ENCODE results near the gene DNAJC7. TPM values are rescaled to one million over a fixed set of nuclear protein-coding genes. Genes with fewer than 3 reads are reported as not detected.

DNAJC7 gene
- total and polyA plus RNA-seq, 9 of the 15 experiments (the other 6 are each of a cell fraction or from before 2014, with no cell fraction given), result 85.8 to 262 (median 157) TPM

- TF ChIP-seq, protein P1, sequence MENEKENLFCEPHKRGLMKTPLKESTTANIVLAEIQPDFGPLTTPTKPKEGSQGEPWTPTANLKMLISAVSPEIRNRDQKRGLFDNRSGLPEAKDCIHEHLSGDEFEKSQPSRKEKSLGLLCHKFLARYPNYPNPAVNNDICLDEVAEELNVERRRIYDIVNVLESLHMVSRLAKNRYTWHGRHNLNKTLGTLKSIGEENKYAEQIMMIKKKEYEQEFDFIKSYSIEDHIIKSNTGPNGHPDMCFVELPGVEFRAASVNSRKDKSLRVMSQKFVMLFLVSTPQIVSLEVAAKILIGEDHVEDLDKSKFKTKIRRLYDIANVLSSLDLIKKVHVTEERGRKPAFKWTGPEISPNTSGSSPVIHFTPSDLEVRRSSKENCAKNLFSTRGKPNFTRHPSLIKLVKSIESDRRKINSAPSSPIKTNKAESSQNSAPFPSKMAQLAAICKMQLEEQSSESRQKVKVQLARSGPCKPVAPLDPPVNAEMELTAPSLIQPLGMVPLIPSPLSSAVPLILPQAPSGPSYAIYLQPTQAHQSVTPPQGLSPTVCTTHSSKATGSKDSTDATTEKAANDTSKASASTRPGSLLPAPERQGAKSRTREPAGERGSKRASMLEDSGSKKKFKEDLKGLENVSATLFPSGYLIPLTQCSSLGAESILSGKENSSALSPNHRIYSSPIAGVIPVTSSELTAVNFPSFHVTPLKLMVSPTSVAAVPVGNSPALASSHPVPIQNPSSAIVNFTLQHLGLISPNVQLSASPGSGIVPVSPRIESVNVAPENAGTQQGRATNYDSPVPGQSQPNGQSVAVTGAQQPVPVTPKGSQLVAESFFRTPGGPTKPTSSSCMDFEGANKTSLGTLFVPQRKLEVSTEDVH (IDR thresholded peaks at IDR 0.05; ENCODE audit: low read depth, partially characterized antibody), result peak; percentile 79
- TF ChIP-seq EHMT2 (IDR thresholded peaks at IDR 0.05) (peak; percentile 43; the same call in 1 of the 2 replicates), NR0B1 (IDR thresholded peaks at IDR 0.05; ENCODE audit: partially characterized antibody) (no peak), HNRNPL (IDR thresholded peaks at IDR 0.05; ENCODE audit: low read depth, low read length) (no peak), FOXJ2 (tag; IDR thresholded peaks at IDR 0.05) (no peak), ZNF518B (CRISPR knock-in tag; IDR thresholded peaks at IDR 0.05) (no peak), ZNF589 (CRISPR knock-in tag; IDR thresholded peaks at IDR 0.05; ENCODE audit: low read depth) (no peak), TCF3 (CRISPR knock-in tag; IDR thresholded peaks at IDR 0.05) (peak; percentile 5; the same call in 1 of the 2 replicates), MCM3 (IDR thresholded peaks at IDR 0.05) (no peak), MYC (IDR thresholded peaks at IDR 0.05; ENCODE audit: low read depth, low read length) (peak; percentile 72), MYC (CRISPR knock-in tag; IDR thresholded peaks at IDR 0.05; ENCODE audit: borderline replicate concordance, low read depth) (no peak)
- TF ChIP-seq, protein P2, sequence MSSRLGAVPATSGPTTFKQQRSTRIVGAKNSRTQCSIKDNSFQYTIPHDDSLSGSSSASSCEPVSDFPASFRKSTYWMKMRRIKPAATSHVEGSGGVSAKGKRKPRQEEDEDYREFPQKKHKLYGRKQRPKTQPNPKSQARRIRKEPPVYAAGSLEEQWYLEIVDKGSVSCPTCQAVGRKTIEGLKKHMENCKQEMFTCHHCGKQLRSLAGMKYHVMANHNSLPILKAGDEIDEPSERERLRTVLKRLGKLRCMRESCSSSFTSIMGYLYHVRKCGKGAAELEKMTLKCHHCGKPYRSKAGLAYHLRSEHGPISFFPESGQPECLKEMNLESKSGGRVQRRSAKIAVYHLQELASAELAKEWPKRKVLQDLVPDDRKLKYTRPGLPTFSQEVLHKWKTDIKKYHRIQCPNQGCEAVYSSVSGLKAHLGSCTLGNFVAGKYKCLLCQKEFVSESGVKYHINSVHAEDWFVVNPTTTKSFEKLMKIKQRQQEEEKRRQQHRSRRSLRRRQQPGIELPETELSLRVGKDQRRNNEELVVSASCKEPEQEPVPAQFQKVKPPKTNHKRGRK (tag; IDR thresholded peaks at IDR 0.05), result no peak
- TF ChIP-seq, protein P3, sequence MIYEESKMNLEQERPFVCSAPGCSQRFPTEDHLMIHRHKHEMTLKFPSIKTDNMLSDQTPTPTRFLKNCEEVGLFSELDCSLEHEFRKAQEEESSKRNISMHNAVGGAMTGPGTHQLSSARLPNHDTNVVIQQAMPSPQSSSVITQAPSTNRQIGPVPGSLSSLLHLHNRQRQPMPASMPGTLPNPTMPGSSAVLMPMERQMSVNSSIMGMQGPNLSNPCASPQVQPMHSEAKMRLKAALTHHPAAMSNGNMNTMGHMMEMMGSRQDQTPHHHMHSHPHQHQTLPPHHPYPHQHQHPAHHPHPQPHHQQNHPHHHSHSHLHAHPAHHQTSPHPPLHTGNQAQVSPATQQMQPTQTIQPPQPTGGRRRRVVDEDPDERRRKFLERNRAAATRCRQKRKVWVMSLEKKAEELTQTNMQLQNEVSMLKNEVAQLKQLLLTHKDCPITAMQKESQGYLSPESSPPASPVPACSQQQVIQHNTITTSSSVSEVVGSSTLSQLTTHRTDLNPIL (CRISPR knock-in tag; IDR thresholded peaks at IDR 0.05), result no peak
These were observed 2.5 kb upstream of the DNAJC7 start, which contains the start of gene NKIRAS2 (continued) for GRCh38 chr17:42019509-42020404.
